Lung (tissue), 12 donors: ENCODE measurements around the gene SLC41A1. TPM values are rescaled to one million over a fixed set of nuclear protein-coding genes. Genes with fewer than 3 reads are reported as not detected.

Experiments
- ATAC-seq: fragments of 200-7000 bp; cut with Tn5 transposase; one replicate; pipeline ENCODE4 v1.9.1; 2020; ENCODE audit warnings: moderate number of reproducible peaks; ENCODE audit not compliant: insufficient read depth, low FRiP score
- DNase-seq, 3 donors: peaks; one replicate each; pipeline ENCODE4 v3.0.0-alpha.2; 2013 to 2017
- H3K27ac ChIP-seq, 2 donors: one replicate each; pipeline ENCODE4 v1.5.1; 2013; ENCODE audit warnings: mild to moderate bottlenecking in 2 of 2, moderate library complexity in 2 of 2, control low read depth in 1 of 2, inconsistent platforms in 1 of 2, low read depth in 1 of 2, low read length in 1 of 2
- H3K27me3 ChIP-seq, 3 donors: one replicate each; pipeline ENCODE4 v1.5.1; 2013; ENCODE audit warnings: low read length in 2 of 3; ENCODE audit not compliant: control insufficient read depth in 3 of 3, insufficient read depth in 3 of 3
- H3K36me3 ChIP-seq, 4 donors: one replicate each; pipeline ENCODE4 v1.5.1; 2013; ENCODE audit warnings: low read length in 4 of 4, mild to moderate bottlenecking in 1 of 4, moderate library complexity in 1 of 4; ENCODE audit not compliant: control insufficient read depth in 4 of 4, insufficient read depth in 4 of 4
- H3K4me1 ChIP-seq, 5 donors: one replicate each; pipeline ENCODE4 v1.5.1; 2013; ENCODE audit warnings: low read length in 5 of 5, mild to moderate bottlenecking in 2 of 5, moderate library complexity in 1 of 5; ENCODE audit not compliant: control insufficient read depth in 5 of 5, insufficient read depth in 5 of 5
- H3K4me3 ChIP-seq: one replicate; pipeline ENCODE4 v1.5.1; 2013; ENCODE audit warnings: mild to moderate bottlenecking, control low read depth, moderate library complexity
- H3K9ac ChIP-seq, 2 donors: one replicate each; pipeline ENCODE4 v1.5.1; 2013; ENCODE audit warnings: low read length in 2 of 2, control low read depth in 1 of 2; ENCODE audit not compliant: insufficient read depth in 1 of 2
- H3K9me3 ChIP-seq, 4 donors: one replicate each; pipeline ENCODE4 v1.5.1; 2013; ENCODE audit warnings: low read length in 3 of 4, mild to moderate bottlenecking in 1 of 4, moderate library complexity in 1 of 4; ENCODE audit not compliant: control insufficient read depth in 4 of 4, insufficient read depth in 3 of 4
- WGBS, 2 donors: extraction: QIAGEN DNeasy Blood & Tissue Kit; methylation state at CpG; one replicate each; pipeline ENCODE4 v1.1.7; 2013; 5-methylcytosine and 5-hydroxymethylcytosine counted together
- polyA plus RNA-seq, 2 donors: library from polyadenylated mRNA; stranded (reverse); fragments of 200-250 nt; gene quantifications; one replicate each; pipeline ENCODE4 v1.2.1, GENCODE V29; 2013
- total RNA-seq, 2 donors: library from RNA; depleted of rRNA in 1 of 2; stranded (reverse); fragments of >200 nt in 1 of 2; gene quantifications; one replicate each; pipeline ENCODE4 v1.2.1, GENCODE V29; 2014 to 2021
- TF ChIP-seq, protein P1 (sequence below): IDR thresholded peaks from 2 replicates; pipeline ENCODE4 v1.5.1; 2012; ENCODE audit warnings: mild to moderate bottlenecking; ENCODE audit errors: control extremely low read depth, extremely low read depth
- donor health status: control.
- donor health status: control.
- donor health status: Bipolar disorder and iron deficiency.
- donor health status: healthy.
- donor health status: DM: yes; HTN: yes; CAD: no.

SLC41A1 gene
- total and polyA plus RNA-seq, 4 donors = 11.8 to 26.9 (median 22.4) TPM

DNA sequence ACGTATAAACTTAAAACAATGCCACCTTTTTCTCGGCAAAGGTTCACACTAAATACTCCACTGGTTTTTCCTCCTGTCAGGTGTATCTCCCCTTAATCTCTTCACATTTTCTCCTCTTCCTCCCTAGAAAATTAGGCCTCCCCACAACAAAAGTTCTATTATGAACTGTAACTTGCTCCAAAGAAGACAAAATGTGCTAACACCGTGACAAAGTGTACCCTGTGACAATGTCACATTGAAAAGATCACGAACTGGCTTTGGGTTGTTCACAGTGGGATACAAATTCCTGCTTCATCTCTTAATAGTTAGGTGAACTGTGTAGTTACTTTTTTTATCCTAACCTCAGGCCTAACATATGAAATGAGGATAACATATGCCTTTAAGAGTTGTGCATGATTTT lies 69.0 kb downstream of the SLC41A1 start:
- TF ChIP-seq, protein P1, sequence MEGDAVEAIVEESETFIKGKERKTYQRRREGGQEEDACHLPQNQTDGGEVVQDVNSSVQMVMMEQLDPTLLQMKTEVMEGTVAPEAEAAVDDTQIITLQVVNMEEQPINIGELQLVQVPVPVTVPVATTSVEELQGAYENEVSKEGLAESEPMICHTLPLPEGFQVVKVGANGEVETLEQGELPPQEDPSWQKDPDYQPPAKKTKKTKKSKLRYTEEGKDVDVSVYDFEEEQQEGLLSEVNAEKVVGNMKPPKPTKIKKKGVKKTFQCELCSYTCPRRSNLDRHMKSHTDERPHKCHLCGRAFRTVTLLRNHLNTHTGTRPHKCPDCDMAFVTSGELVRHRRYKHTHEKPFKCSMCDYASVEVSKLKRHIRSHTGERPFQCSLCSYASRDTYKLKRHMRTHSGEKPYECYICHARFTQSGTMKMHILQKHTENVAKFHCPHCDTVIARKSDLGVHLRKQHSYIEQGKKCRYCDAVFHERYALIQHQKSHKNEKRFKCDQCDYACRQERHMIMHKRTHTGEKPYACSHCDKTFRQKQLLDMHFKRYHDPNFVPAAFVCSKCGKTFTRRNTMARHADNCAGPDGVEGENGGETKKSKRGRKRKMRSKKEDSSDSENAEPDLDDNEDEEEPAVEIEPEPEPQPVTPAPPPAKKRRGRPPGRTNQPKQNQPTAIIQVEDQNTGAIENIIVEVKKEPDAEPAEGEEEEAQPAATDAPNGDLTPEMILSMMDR = no peak
- H3K27ac ChIP-seq = no peak overlapping the region
- no peaks in the 10 kb centered on the region for H3K9me3 ChIP-seq
- H3K4me1 ChIP-seq = peaks cover 6 to 40% (median 22%) of the 10 kb centered on the region in 5 donors
- H3K9ac ChIP-seq = no peak overlapping the region
- WGBS, 2 donors = 58 to 62% methylated on average over 4 of the region's 4 CpGs
- H3K4me3 ChIP-seq = no peak overlapping the region
- H3K36me3 ChIP-seq = peaks cover 2 to 9% (median 7%) of the 10 kb centered on the region in 4 donors
- ATAC-seq (no peak), DNase-seq (no peak)
- H3K27me3 ChIP-seq = no peaks in the 10 kb centered on the region

DNA sequence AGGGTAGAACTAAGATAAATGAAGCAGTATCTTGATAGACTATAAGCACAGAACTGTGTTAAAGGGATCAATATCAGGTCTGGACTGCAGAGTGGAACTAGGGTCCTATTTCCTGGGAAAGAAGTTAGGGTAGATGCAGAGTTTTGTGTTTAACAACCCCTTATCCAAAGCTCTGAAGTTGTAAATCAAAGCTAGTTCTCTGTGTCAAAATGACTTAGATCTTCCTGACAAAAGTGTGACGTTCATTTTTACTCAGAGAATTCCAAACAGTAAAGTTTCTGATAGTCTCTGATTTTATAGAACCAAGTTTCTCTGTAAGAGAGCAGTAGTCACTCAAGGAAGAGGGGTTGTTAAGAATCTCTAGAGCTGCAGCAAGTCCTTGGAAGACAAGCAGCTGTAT lies 71.3 kb downstream of the SLC41A1 start:
- Histone ChIP-seq H3K27ac (no peak overlapping the region), H3K9ac (no peak overlapping the region), H3K27me3 (no peaks in the 10 kb centered on the region), H3K9me3 (no peaks in the 10 kb centered on the region), H3K4me1 (peaks cover 4 to 23% (median 16%) of the 10 kb centered on the region in 5 donors), H3K4me3 (no peak overlapping the region), H3K36me3 (peaks cover 2 to 13% (median 9%) of the 10 kb centered on the region in 4 donors)
- DNase-seq (peak in 1 of 3 donors; percentile 17), ATAC-seq (no peak)
- TF ChIP-seq, protein P1 = no peak
- 46 to 69% methylated on average over 1 of the region's 1 CpG for WGBS, 2 donors

DNA sequence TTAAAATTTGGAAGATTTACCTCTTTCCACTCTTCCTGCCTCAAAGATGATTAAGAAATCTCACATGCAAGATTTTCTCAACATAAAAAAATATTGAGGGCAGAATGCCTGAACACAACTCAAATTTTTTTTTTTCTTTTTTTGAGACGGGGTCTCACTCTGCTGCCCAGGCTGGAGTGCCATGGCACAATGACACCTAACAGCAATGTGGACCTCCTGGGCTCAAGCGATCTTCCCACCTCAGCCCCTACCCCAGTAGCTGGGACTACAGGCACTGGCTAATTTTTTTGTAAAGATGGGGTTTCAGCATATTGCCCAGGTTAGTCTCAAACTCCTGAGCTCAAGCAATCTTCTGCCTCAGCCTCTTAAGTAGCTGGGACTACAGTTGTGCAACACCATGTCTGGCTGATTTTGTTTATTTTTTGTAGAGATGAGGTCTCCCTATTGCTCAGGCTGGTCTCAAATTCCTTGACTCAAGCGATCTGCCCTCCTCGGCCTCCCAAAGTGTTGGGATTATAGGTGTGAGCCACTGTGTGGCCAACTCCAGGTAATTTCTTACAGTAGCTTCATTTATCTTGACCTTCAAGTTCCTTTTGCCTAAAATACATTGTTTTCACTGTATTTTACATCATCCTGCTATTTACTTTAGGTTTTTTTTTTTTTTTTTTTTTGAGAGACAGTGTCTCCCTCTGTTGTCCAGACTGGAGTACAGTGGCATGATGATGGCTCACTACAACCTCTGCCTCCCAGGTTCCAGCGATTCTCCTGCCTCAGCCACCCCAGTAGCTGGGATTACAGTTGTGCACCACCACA lies 73.4 kb downstream of the SLC41A1 start:
- Histone ChIP-seq H3K4me3 (no peak overlapping the region), H3K36me3 (peaks cover 2 to 18% (median 10%) of the 10 kb centered on the region in 4 donors), H3K27me3 (no peaks in the 10 kb centered on the region), H3K4me1 (peaks cover 3 to 16% (median 4%) of the 10 kb centered on the region in 5 donors), H3K27ac (no peak overlapping the region), H3K9me3 (no peaks in the 10 kb centered on the region), H3K9ac (no peak overlapping the region)
- WGBS, 2 donors = 65 to 68% methylated on average over 5 of the region's 5 CpGs
- TF ChIP-seq, protein P1 = no peak
- peak in 2 of 3 donors; percentile 29 to 51 for DNase-seq
- no peak for ATAC-seq

Other genes with a start within 250 kb of the SLC41A1 start
- gene ELK4, start 181.2 kb downstream of the SLC41A1 start, total RNA-seq = 10 to 100 TPM; 29.3 to 46.7 TPM
- 1 to 10 TPM; 5.0 to 6.3 TPM for gene ELK4, start 181.2 kb downstream of the SLC41A1 start, polyA plus RNA-seq
- gene SLC45A3, start 132.7 kb downstream of the SLC41A1 start, total RNA-seq = 1 to 10 TPM; 3.9 to 8.6 TPM
- 1 to 10 TPM; 2.1 to 3.8 TPM for gene SLC45A3, start 132.7 kb downstream of the SLC41A1 start, polyA plus RNA-seq
- gene NUCKS1, start 63.0 kb downstream of the SLC41A1 start, total RNA-seq = 100 to 1,000 TPM; 109 to 285 TPM
- 10 to 100 TPM; 28.6 to 56.3 TPM for gene NUCKS1, start 63.0 kb downstream of the SLC41A1 start, polyA plus RNA-seq
- 10 to 100 TPM; 11.4 to 19.5 TPM for gene RAB29, start 37.7 kb downstream of the SLC41A1 start, total RNA-seq
- 10 to 100 TPM in 1 of 2 donors, 1 to 10 TPM in 1; 8.7 to 20.0 TPM for gene RAB29, start 37.7 kb downstream of the SLC41A1 start, polyA plus RNA-seq
- gene PM20D1, start 36.9 kb upstream of the SLC41A1 start, total RNA-seq = under 1 TPM; 0.28 to 0.48 TPM
- under 1 TPM in 1 of 2 donors, not detected in 1; 0.06 TPM for gene PM20D1, start 36.9 kb upstream of the SLC41A1 start, polyA plus RNA-seq
- 10 to 100 TPM in 1 of 2 donors, under 1 TPM in 1; 0.14 to 30.3 TPM for gene SLC26A9, start 130.3 kb upstream of the SLC41A1 start, total RNA-seq
- gene SLC26A9, start 130.3 kb upstream of the SLC41A1 start, polyA plus RNA-seq = 10 to 100 TPM; 14.2 to 17.3 TPM
- gene RAB7B, start 190.2 kb upstream of the SLC41A1 start, total RNA-seq = 10 to 100 TPM in 1 of 2 donors, 1 to 10 TPM in 1; 3.6 to 16.2 TPM
- gene RAB7B, start 190.2 kb upstream of the SLC41A1 start, polyA plus RNA-seq = 1 to 10 TPM; 3.4 to 5.3 TPM
- gene CTSE, start 210.7 kb upstream of the SLC41A1 start, total RNA-seq = 100 to 1,000 TPM in 1 of 2 donors, 10 to 100 TPM in 1; 14.6 to 189 TPM
- gene CTSE, start 210.7 kb upstream of the SLC41A1 start, polyA plus RNA-seq = 100 to 1,000 TPM in 1 of 2 donors, 10 to 100 TPM in 1; 67.9 to 124 TPM
- gene RHEX, start 240.0 kb upstream of the SLC41A1 start, total RNA-seq = 1 to 10 TPM in 1 of 2 donors, under 1 TPM in 1; 0.57 to 7.4 TPM
- 1 to 10 TPM in 1 of 2 donors, under 1 TPM in 1; 0.63 to 1.9 TPM for gene RHEX, start 240.0 kb upstream of the SLC41A1 start, polyA plus RNA-seq